DMS114 treated with DMSO at 0.1 percent for 48 hours (cell line): ENCODE data around the gene UBE2D2.

Source experiments
- DNase-seq: peaks from one replicate; lab custom pipeline; 2025; ENCODE audit not compliant: unreplicated experiment; lab: John Stamatoyannopoulos, UW

UBE2D2 gene

DNA sequence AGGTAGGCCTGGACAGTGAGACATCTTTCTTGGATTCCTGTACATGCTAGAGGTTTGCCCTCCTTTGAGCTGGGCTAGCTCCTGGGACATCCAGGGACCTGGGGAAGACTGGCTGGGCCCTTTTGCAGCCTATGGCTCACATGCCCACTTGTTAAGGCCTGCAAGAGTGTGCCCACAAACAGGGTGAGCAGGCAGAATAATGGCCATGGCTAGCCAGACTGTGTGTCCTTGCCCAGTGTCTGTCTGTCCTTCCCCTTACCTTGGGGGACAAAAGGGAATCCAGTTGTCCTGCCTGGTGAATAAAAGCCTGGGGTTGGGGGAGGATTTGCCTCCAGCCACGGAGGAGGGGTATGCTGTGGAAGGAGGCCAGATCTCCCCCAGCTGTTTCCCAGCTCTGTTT, 74.1 kb downstream of the UBE2D2 start:
- DNase-seq, result no peak

DNA sequence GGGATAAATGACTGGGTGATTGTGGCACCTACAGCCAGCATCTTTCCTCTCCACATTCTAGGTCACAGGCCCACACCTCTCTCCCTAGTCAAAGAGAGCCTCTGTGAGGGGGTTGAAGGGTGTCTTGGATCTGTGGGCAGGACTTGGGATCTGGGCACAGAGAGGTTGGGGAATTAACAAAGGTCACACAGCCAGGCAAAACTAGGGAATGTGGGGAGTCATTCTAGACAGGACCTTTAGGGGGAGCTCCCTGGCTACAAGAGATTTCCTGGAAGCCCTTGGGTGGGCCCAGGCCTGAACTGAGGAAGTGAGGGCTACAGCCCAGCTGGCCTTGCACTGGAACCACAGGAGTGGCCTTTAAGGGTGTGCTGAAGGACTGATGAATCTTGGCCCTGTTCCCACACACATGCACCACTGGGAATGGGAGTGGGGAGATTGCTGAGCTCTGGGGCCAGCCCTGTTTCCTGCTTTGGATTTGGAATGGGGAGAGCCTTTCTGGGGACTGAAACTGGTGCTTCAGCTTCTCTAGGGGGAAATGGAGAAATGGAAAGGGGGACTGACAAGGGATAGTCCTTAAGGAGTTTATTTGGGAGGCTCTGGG, 74.6 kb downstream of the UBE2D2 start:
- DNase-seq, result no peak

DNA sequence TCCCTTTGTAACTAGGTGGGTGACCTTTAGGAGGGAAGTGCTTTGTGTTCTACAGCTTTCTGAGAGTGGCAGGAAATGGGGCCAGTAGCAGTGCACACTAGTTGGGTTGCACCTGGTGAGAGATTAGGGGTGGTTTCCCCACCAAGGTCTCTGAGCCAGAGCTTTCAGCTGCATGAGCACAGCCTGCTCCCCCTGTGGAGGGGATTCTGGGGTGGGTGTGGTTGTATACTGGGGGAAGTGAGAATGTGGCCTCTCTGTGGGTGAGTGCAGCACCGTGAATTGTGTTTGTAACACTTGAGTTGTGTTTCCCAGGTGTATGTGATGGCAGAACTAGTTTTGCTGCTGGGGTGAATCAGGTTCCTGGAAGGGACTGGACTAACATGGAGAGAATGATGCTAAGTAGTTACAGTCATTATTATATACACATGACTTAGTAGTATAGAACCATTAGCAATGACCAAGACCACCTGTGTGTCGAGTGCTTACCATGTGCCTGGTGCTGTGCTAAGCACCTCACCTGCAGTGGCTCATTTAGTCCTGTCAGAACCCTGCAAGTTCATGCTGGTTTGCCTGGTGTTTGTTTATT, 75.2 kb downstream of the UBE2D2 start:
- DNase-seq, result no peak

DNA sequence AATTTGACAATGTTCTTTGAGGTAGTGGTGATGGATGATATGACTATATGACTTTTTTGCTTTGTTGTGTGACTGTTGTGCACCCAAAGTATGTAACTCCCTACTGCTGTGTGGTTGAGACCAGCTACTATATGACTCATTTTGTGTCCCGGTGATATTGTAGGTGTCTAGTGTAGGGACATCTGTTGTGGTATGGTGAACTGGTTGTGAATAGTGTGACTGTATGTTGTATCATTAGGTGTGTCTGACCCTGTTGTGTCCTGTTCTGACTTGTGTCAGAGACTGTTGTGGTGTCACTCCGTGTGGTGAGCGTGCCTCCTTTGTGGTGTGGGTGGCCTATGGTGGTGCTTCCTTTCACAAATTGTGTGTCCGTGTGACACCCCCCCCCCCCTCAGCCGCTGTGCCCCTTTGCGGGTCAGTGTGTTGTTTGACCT, 75.9 kb downstream of the UBE2D2 start:
- DNase-seq, result no peak

DNA sequence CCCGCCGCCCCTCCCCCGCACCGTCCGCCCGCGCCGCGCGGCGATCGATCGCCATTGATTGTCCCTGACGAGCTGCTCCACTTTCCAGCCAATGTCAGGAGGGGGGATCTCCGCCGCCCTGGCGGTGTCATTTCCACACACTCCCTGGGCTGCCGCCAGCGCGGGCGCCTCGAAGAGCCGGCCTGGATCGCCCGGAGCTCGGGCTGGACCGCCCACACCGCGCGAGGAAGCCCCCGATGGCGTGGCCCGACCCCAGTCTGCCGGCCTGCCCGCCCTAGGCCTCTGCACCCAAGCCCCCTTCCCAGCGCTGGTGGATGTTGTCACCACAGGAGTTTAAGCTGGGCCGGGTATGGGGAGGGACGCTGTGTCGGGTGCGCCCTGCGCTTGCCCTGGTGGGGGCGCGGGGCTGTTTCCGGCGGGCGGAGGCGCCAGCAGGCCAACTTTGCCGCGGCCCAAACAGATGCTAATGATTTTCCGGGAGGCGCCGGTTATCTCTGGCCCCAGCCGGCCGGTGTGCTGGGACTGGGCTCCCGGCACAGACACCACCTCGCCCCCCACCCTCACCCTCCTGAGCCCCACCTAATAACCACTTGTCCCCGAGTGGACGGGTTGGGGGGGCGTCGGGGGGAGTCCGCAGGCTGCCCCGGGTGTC, 76.4 kb downstream of the UBE2D2 start:
- DNase-seq, result no peak

DNA sequence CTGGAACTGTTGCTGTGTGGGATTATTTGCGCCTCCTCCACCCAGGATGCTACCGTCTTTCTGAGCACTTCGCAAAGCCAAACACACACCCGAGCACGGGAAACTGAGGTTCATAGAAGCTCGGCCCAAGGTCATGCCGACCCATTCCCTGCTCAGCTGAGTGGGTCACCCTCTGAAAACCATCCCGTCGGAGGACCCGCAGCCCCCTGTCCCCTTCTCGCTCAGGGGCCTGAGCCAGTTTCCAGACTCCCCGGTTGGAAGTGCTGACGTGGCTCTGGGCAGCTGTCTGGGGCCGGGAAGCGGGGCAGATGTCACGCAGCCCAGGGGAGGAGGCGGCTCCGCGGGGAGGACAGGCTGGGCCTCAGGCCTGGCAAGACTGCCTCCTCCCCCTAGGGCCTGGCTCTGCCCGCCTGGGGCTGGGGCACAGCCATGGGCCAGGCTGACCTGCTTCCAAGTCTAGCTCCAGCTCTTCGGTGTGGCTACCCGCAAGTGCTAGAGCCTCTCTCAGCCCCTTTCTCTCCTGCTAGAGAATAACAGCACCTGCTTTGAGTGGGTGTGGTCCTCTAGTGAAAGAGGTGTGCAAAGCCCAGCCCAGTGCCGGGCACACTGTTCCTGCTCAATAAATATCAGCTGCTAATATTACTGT, 77.1 kb downstream of the UBE2D2 start:
- no peak for DNase-seq

DNA sequence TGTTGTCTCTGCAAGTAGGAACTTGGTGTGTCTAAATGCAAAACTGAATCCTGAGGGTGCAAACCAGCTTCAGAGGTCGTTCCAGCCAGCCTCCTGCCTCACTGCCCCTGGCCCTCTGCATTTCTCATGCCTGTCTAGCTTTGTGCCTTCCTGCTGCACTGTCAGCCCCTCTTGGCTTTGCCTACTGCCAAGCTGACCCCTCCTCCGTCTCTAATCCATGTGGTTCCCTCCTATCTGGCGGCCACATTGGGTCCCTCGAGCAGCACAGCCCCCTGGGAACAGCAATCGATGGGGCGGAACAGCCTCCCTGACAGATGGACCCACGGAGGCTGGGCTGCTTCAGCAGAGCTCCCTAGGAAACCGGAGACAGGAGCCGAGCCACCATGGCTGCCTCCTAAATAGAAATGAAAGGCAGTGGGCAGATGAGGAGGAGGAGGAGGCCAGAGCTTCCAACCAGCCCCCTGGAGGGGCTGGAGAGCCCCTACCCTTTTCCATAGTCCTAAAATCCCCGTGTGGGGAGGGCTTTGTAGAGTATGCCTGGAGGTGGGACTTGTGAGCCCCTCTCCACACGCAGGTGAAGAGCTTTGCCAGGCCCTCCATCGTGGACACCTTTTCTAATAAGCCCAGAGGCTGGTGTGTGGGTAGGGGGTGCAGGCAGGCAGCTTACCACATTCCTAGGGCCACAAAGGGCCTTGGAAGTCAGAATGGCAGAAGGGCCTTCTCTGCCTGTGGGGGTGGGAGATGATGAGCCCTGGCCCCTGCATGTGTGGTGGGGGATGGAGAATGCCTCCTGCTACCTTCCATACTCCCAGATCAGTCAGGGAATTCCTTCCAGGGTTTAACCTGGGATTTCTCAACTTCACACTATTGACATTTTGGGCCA, 77.8 kb downstream of the UBE2D2 start:
- no peak for DNase-seq

DNA sequence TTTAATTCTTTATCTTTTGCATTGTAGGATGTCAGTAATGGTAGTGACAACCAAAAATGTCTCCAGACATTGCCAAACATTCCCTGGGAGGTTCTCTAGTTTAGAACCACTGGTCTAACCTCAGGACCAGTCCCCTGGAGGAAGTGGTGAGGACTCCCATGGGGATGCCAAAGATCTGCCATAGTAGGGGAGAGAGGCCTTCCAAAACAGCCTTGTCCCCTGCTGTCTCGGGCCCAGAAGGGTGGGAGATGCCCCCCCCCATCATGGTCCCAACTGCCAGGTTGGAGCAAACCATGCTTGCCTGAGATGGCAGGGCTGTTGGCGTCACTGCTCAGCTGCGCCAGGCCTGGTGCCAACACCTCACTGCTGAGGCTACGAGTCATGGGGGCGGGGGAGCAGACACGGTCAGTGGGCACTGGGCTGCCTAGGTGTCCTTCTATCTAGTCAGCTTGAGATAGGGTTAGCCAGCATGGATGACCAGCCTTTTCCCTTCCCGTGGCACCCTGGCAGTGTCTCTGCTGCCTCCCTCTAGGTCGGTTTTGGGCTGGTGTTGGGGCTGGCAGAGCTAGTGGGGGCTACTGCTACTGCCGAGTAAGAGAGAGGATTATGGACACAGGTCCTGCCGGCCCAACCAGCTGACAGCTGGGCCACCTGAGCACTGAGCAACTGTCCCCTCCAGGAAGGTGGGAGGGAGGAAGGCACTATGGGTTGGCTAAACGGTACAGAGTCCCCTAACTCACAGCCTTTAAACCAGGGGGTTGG, 78.7 kb downstream of the UBE2D2 start:
- DNase-seq, result no peak

DNA sequence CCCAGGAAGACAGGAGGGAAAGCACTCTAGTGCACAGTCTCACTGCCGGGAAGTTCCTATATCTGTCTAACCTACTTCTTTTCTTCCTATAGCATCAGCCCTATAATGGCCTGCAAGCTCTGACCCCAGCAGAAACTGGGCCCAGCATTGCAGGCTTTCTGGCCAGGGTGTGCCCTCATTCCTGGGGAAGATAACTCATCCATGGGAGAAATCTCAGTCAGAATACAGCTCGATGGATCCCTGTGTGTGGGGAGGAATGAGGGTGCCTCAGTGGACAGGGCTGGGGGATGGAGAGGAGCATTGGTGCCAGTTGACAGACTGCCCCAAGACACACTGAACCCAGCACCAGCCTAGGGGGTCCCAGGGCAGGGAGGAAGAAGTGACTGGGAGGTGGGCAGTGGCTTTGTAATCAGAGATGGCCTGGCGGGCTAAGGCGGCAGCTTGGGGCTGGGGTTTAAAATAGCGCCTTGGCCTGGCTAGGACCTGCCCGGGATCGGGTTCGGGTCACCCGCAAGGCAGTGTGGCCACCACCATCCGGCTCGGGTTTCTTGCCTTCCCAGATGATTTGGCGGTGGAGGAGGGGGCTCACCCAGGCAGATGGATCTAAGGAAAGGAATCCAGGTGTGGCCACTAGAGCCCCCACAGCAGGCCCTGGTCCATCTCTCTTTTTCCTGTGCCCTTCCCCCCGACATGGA, 79.4 kb downstream of the UBE2D2 start:
- no peak for DNase-seq

DNA sequence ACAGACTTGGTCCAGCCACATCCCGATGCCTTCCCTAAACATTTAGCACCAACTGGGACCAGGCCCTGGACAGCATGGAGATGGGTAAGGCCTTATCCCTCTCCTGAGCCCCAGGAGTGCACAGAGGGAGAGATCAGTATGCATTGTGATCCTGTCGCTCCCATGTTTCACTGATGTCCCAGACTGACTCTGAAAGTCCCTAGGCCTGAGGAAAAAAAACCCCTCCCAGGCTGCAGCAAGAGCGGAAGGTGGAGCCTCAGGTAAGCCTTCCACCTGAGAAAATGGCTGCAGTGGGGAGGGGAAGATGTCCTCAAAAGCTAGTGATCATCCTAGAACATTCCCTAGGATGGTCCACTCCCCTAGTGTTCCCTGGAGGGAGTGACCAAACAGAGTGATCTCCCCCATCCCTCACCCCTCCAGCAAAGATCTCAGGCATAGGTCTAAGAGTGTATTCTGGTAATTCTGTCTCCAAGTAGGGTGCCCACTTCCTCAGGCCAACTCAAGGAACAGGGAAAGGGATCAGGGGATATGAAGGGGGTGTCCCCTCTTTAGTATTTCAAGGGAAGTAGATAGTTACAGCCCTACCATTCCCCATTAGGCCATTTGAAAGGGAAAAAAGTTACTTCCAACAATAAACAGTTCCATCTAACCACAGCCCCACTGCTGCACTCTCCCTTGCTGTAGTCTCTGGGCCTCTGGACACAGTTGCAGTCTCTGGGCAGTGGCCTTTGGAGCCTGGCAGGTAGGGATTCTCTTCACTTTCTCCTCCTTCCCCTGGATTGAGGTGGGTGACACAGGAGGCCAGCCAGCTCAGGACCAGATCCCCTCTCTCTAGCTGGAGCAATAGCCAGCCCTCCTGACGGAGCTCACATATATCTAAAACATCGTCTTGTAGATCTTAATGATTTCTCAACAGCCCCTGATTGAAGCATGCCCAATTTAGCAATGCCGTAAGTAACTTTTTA, 80.3 kb downstream of the UBE2D2 start:
- DNase-seq, result no peak

DNA sequence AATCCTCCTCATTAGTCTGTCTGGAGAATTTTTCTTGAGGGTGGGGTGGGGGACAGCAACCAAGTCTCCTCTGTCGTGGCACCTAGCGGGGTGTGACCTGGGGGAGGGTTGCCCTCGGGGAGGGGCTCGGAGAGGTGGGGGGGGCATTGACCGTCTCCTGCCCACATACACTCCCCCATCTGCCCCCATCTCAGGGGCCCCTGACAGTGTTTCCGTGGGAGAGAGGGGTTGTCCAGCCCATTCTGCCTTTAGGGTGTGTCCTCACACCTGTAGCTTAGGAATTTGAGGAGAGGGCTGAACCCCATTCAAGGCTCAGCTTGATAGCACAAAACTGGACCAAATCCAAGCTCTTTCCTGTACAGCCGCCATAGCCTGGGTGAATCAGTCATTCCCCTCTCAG, 81.1 kb downstream of the UBE2D2 start:
- DNase-seq, result no peak

DNA sequence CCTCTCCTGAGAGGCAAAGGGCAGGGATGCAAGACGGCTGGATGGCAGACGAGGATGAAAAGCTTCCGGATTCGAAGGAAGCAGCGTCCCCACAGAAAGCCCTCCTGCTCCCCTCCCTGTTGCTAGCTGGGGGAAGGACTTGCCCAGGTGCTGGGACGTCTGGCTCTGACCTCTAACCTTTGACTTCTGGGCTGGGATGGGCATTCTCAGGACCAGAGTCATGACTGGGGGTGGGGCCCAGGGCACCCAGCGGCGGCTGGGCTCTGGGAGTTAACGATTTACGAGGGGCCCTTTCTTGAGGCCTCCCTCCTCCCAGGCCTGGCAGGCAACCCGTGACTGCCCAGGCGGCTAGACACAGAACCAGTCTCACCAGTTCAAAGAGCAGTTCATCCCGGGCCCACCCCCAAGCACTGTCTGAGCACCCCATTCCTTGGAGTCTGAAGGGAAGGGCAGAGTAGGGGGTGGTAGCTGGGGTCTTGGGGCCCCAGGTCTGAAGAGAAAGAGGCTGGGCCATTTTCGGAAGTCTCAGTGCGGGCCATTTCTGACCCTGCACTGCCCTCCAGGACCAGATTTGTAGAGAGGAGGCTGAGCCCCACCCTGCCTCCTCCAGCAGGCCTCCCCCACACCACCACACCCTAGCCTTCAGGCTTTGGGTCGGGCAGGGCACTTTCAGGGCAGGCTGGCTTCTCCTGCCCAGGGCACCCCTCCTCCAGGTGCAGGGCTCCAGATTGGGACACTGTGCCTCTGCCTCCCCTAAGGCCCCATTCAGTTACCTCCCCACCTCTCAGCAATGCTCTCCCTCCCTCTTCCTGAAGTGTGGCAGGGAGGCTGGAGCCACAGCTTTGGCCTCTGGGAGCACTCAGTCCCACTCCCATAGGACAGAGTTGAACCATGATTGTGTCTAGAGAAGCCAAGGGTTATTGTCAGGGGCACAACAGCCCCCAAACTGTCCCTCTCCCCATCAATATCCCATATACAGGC, 82.0 kb downstream of the UBE2D2 start:
- no peak for DNase-seq

DNA sequence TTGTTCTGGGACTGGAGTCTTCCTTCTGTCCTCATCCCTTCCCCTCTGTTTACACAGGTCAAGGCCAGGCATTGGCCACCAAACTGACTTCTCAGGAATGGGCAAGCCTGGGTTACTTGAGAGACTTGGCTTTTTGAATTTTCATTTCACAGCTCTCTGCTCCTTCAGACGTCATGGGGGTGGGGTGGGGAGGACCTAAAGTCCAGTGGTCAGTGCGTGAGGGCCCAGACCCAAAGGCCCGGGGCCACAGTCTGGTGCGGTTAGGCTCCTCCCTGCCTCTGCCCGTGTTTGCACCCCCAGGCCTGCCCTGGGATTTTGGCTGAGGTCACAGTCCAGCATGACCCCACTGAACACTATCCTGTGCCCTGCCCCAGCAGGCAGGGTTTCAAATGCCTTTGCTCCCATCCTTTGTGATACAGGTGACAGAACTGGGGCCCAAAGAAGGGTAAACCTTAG, 82.9 kb downstream of the UBE2D2 start:
- DNase-seq, result no peak

DNA sequence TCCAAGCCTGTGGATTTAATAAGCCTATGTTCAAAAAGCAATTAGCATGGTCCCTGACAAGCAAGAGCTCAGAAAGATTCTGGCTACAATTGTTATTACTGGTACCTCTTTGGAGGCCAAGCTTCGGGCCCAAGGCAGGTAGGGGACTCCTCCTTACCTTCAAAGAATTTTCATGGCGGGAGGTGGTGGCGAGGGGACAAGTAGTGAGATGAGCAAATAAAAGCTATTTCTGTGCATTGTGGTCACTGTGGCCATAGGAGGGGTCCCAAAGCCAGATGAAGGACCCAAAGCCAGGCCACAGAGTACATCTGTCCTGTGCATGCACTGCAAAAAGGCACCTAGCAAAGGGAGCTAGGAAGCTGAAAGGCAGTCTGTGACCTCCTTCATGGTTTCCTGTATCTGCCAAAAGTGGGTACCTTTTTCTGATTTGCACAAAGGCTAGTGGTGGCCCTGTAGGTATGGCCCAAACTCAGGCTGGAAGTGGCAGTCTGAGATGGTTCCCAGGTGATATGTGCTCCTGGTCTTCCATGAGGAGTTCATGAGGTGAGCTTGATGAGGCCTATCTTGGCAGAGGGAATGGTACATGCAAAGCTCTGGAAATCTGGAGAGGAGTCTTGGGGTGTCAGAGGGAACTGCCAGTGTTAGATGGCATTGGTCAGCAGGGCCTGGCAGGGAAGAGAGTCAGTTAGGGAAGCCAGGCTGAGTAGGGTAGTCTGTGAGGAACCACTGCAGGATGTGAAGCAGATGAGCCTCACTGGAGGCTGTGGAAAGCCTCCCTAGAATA, 83.7 kb downstream of the UBE2D2 start:
- DNase-seq, result no peak

DNA sequence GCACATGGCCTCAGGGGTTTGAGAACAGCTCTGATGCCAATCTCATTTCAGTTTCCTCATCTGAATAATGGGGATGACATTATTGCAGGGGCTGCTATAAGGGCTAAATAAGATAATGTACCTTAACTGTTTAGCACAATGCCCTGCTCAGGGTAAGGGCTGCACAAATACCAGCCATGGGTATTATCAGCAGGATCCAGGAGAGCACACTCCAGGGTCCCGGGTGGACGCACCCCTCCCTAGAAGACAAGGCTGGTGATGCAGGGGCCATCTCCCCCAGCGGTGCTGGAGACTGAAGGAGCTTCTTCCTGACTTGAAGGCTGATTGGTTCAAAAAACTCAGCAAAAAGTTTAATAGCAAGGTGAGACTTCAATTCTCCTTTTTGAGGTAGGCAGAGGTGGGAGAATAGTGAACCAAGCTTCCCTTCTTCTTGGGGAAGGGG, 84.3 kb downstream of the UBE2D2 start:
- DNase-seq, result no peak

DNA sequence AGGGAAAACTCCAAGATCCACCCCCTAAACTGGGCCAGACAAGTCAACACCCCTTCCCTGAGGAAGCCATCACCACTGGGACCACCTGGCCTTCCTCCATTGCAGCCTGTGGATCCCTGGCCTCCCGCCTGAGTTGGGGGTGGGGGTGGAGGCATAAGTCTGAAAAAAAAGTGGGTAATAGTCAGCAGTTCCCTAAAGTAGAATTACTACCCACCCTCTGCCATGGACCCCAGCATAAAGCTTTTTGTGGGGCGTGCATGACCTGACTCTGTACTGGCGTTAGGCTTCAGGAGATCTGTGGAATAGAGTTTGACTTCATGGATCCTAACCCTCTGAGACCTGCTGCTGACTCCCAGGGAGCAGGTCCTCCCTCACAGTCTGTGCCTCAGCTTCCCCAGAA, 85.0 kb downstream of the UBE2D2 start:
- DNase-seq, result no peak
